Measurements from ENCODE around the gene LYZL1.

DNA sequence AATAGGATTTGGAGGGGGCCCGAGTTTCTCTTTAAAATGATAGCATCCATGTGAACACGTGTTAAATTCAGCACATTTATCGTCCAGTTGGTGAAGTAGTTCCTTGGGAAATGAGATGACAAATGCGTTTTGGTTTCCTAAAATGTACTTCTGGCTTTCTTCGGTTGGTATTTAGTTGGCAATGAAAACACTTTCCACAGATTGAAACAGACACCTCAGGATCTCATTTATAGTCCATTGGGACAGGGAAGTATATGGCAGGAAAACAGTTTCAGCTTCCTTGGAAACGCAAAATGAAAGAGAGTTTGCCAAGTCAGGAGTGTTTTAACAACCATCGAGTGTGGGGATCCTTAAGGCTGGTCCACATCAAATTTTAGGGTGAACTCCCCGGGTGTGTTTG lies 19.4 kb upstream of the LYZL1 start:
- TF ChIP-seq, protein P1, sequence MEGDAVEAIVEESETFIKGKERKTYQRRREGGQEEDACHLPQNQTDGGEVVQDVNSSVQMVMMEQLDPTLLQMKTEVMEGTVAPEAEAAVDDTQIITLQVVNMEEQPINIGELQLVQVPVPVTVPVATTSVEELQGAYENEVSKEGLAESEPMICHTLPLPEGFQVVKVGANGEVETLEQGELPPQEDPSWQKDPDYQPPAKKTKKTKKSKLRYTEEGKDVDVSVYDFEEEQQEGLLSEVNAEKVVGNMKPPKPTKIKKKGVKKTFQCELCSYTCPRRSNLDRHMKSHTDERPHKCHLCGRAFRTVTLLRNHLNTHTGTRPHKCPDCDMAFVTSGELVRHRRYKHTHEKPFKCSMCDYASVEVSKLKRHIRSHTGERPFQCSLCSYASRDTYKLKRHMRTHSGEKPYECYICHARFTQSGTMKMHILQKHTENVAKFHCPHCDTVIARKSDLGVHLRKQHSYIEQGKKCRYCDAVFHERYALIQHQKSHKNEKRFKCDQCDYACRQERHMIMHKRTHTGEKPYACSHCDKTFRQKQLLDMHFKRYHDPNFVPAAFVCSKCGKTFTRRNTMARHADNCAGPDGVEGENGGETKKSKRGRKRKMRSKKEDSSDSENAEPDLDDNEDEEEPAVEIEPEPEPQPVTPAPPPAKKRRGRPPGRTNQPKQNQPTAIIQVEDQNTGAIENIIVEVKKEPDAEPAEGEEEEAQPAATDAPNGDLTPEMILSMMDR (conservative IDR thresholded peaks at IDR 0.05; ENCODE audit: low read depth, low read length) = no peak
- no peak for TF ChIP-seq EZH2 (IDR thresholded peaks at IDR 0.05; ENCODE audit: borderline replicate concordance, low read depth, low read length, poor library complexity, severe bottlenecking)

All from A673 (cell line).